Measurements from ENCODE around the gene VAV2.

DNA sequence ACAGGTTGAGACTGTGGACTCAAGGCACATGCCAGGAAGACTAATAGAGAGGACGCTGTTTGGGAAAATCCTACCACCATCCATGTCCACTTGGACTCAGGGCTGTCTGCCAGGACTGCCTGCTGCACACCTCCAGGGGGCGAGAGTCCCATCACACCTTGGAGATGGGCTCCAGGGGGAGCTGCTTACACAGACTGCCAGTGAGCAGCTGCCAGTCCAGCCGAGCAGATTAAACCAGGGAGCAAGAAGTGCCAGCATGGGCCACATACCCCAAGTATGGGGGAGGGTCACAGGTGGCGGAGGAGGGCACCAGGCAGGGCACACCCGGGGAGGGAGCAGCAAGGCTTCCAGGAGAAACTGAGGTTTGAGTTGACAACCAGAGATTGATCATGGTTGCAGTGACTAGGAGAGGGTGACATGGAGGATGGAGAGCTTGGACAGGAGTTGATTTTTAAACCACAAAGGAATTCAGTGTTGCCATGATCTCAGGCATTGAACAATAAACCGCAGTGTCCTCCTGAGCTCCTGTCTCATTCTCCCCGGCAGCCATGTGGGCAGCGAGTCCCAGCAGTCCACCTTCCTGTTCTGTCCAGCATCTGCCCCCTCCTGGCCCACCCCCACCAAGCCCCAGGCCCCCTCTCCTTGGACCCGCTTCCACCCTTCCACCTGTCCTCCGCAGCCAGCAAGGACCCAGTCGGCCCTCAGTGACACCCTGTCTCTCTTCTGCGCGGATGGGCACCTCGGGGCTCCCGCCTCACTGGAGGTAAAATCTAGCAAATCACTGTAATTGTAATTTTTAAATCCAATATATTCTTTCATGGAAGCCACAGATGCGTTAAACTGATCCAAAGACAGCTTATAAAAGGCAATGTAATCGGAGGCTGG, 3.1 kb upstream of the VAV2 start:
- TF ChIP-seq, protein P1, sequence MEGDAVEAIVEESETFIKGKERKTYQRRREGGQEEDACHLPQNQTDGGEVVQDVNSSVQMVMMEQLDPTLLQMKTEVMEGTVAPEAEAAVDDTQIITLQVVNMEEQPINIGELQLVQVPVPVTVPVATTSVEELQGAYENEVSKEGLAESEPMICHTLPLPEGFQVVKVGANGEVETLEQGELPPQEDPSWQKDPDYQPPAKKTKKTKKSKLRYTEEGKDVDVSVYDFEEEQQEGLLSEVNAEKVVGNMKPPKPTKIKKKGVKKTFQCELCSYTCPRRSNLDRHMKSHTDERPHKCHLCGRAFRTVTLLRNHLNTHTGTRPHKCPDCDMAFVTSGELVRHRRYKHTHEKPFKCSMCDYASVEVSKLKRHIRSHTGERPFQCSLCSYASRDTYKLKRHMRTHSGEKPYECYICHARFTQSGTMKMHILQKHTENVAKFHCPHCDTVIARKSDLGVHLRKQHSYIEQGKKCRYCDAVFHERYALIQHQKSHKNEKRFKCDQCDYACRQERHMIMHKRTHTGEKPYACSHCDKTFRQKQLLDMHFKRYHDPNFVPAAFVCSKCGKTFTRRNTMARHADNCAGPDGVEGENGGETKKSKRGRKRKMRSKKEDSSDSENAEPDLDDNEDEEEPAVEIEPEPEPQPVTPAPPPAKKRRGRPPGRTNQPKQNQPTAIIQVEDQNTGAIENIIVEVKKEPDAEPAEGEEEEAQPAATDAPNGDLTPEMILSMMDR (IDR thresholded peaks at IDR 0.05), result no peak
- no peak for TF ChIP-seq TCF7L2 (IDR thresholded peaks at IDR 0.05; ENCODE audit: low read depth, low read length)
- TF ChIP-seq, protein P2, sequence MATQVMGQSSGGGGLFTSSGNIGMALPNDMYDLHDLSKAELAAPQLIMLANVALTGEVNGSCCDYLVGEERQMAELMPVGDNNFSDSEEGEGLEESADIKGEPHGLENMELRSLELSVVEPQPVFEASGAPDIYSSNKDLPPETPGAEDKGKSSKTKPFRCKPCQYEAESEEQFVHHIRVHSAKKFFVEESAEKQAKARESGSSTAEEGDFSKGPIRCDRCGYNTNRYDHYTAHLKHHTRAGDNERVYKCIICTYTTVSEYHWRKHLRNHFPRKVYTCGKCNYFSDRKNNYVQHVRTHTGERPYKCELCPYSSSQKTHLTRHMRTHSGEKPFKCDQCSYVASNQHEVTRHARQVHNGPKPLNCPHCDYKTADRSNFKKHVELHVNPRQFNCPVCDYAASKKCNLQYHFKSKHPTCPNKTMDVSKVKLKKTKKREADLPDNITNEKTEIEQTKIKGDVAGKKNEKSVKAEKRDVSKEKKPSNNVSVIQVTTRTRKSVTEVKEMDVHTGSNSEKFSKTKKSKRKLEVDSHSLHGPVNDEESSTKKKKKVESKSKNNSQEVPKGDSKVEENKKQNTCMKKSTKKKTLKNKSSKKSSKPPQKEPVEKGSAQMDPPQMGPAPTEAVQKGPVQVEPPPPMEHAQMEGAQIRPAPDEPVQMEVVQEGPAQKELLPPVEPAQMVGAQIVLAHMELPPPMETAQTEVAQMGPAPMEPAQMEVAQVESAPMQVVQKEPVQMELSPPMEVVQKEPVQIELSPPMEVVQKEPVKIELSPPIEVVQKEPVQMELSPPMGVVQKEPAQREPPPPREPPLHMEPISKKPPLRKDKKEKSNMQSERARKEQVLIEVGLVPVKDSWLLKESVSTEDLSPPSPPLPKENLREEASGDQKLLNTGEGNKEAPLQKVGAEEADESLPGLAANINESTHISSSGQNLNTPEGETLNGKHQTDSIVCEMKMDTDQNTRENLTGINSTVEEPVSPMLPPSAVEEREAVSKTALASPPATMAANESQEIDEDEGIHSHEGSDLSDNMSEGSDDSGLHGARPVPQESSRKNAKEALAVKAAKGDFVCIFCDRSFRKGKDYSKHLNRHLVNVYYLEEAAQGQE (IDR thresholded peaks at IDR 0.05; ENCODE audit: insufficient read depth in 1 of 2, low read depth in 2 of 2, low read length in 1 of 2), result no peak
- no peak for TF ChIP-seq SIN3A (IDR thresholded peaks at IDR 0.05; ENCODE audit: borderline replicate concordance, insufficient read depth, low read depth, low read length)
